HG03469 (cell line): Measurements from ENCODE around the gene GALNT7.
"Not testable (repeated sequence)": the region's sequence is repeated elsewhere in the genome, so short reads cannot be mapped to it uniquely, and the experiment has no call there.

Source experiments
- ATAC-seq: cut with Tn5 transposase; IDR thresholded peaks from one replicate; pipeline ENCODE4 v1.9.1; 2021; ENCODE audit warnings: mild to moderate bottlenecking, moderate library complexity, moderate number of reproducible peaks; ENCODE audit not compliant: unreplicated experiment

GALNT7 gene

GRCh38 chr4:173168396-173169177 is at the start of gene GALNT7:
TSS of gene GALNT7 (plus strand) at chr4:173168811. CDS start at chr4:173168836, 25 bp downstream.
- peak; percentile 16 for ATAC-seq

GRCh38 chr4:173118819-173119218 is 49.8 kb upstream of the GALNT7 start:
- not testable (repeated sequence) for ATAC-seq

- ATAC-seq: no peak
Measured at GRCh38 chr4:173119818-173120217, 48.8 kb upstream of the GALNT7 start.

- ATAC-seq: peak; percentile 97
Measured at GRCh38 chr4:173121076-173121561, 47.5 kb upstream of the GALNT7 start.

- no peak for ATAC-seq
Measured at GRCh38 chr4:173124209-173124865, 44.3 kb upstream of the GALNT7 start.

GRCh38 chr4:173125216-173125812 is 43.3 kb upstream of the GALNT7 start:
- no peak for ATAC-seq

GRCh38 chr4:173128199-173128890 is 40.3 kb upstream of the GALNT7 start:
- no peak for ATAC-seq

- ATAC-seq: no peak
Measured at GRCh38 chr4:173130687-173131086, 37.9 kb upstream of the GALNT7 start.

- ATAC-seq: no peak
Measured at GRCh38 chr4:173134426-173134825, 34.2 kb upstream of the GALNT7 start.

GRCh38 chr4:173135241-173135847 is 33.3 kb upstream of the GALNT7 start:
- no peak for ATAC-seq

- no peak for ATAC-seq
Measured at GRCh38 chr4:173138624-173139023, 30.0 kb upstream of the GALNT7 start.

GRCh38 chr4:173139561-173139960 is 29.1 kb upstream of the GALNT7 start:
- ATAC-seq: no peak

- no peak for ATAC-seq
Measured at GRCh38 chr4:173145131-173145530, 23.5 kb upstream of the GALNT7 start.

- no peak for ATAC-seq
Measured at GRCh38 chr4:173146456-173146855, 22.2 kb upstream of the GALNT7 start.

- ATAC-seq: no peak
Measured at GRCh38 chr4:173151496-173151895, 17.1 kb upstream of the GALNT7 start.

- no peak for ATAC-seq
Measured at GRCh38 chr4:173152104-173152503, 16.5 kb upstream of the GALNT7 start.

- no peak for ATAC-seq
Measured at GRCh38 chr4:173153445-173153844, 15.2 kb upstream of the GALNT7 start.

GRCh38 chr4:173159791-173160190 is 8.8 kb upstream of the GALNT7 start:
- ATAC-seq: no peak

GRCh38 chr4:173160871-173161270 is 7.7 kb upstream of the GALNT7 start:
- ATAC-seq: no peak

- no peak for ATAC-seq
Measured at GRCh38 chr4:173161311-173161710, 7.3 kb upstream of the GALNT7 start.

GRCh38 chr4:173165706-173166105 is 2.9 kb upstream of the GALNT7 start:
- ATAC-seq: no peak
